Pericardium fibroblast (primary cell): ENCODE results near the gene LCOR. TPM values are rescaled to one million over a fixed set of nuclear protein-coding genes. Genes with fewer than 3 reads are reported as not detected.

Source experiments
- total RNA-seq: library from RNA; depleted of rRNA; stranded (reverse); fragments of >200 nt; gene quantifications from 2 replicates; pipeline ENCODE4 v1.2.3, GENCODE V29; 2015

Gene LCOR
- 6.2 and 7.3 TPM in 2 replicates for total RNA-seq

DNA sequence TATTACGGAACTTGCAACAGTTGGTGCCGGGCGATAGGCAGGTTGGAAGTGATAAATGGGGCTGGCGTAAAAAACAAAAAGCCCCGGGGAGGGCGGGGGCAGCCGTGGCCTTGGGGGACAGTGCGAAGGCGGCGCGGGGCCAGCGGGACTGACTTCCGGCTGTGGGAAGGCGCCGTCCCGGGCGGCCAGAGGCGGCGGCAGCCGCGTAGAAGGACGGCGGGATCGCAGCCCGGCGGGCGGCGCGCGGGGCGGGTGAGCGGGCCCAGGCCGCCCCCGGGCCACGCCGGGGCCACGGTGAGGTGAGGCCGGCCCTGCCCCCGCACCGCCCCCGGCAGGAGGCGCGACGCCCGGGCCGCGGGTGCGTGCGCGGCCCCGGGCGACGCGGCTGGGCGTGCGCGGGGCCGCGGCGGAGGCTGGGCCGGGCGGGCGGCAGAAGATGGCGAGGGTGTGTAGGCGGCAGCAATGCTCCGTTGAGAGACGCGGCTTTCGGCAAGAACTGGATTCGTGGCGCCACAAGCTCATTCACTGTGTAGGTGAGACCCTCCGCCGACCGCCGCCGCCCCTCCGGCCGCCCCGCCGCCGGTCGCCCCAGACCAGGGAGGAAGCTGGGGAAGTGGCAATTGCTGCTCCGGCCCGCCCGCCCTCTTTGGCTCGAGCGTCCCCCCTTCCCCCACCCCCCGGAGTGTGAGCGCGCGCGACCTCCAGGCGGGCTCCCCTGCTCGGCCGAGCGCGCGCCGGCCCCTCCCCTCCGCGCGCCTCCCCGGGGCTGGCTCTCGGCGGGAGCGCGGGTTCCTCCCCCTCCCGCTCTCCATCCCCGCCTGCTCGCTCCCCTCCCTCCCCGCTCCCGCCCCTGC lies at the start of gene LCOR:
Gene LCOR (plus strand): TSS at position 432 of the 854 bp plus-strand sequence. CDS start 116,760 bp downstream, outside the sequence.

Other genes starting within 250 kb of the LCOR start
- 52.1 and 68.8 TPM in 2 replicates for gene TM9SF3, start 245.3 kb upstream of the LCOR start, total RNA-seq
- not detected in 2 replicates for gene PIK3AP1, start 111.8 kb upstream of the LCOR start, total RNA-seq